Measurements from ENCODE around the gene PRKAR2B.

The PRKAR2B gene

DNA sequence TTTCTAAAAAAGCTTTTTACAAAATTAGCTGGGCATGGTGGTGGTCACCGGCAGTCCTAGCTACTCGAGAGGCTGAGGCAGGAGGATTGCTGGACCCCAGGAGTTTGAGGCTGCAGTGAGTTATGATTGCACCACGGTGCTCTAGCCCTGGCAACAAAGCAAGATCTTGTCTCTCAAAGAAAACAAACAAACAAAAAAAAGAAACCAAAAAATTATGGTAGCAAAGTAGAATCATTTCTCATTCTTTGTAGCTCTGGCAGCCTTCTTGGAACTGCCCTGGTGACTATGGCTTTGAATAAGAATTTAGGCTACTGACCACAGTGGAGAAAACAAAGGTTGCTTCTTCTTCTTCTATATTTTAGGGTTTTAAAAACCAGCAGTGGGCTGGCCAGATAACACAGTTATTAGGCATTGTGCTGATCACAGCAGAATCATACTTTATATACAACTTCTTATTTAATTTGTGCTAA, 41.9 kb upstream of the PRKAR2B start:
- H3K4me3 ChIP-seq (ENCODE audit: low read depth, low read length): no peak overlapping the region
- TF ChIP-seq, protein P1, sequence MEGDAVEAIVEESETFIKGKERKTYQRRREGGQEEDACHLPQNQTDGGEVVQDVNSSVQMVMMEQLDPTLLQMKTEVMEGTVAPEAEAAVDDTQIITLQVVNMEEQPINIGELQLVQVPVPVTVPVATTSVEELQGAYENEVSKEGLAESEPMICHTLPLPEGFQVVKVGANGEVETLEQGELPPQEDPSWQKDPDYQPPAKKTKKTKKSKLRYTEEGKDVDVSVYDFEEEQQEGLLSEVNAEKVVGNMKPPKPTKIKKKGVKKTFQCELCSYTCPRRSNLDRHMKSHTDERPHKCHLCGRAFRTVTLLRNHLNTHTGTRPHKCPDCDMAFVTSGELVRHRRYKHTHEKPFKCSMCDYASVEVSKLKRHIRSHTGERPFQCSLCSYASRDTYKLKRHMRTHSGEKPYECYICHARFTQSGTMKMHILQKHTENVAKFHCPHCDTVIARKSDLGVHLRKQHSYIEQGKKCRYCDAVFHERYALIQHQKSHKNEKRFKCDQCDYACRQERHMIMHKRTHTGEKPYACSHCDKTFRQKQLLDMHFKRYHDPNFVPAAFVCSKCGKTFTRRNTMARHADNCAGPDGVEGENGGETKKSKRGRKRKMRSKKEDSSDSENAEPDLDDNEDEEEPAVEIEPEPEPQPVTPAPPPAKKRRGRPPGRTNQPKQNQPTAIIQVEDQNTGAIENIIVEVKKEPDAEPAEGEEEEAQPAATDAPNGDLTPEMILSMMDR (IDR thresholded peaks at IDR 0.05; ENCODE audit: low read depth, low read length): no peak

DNA sequence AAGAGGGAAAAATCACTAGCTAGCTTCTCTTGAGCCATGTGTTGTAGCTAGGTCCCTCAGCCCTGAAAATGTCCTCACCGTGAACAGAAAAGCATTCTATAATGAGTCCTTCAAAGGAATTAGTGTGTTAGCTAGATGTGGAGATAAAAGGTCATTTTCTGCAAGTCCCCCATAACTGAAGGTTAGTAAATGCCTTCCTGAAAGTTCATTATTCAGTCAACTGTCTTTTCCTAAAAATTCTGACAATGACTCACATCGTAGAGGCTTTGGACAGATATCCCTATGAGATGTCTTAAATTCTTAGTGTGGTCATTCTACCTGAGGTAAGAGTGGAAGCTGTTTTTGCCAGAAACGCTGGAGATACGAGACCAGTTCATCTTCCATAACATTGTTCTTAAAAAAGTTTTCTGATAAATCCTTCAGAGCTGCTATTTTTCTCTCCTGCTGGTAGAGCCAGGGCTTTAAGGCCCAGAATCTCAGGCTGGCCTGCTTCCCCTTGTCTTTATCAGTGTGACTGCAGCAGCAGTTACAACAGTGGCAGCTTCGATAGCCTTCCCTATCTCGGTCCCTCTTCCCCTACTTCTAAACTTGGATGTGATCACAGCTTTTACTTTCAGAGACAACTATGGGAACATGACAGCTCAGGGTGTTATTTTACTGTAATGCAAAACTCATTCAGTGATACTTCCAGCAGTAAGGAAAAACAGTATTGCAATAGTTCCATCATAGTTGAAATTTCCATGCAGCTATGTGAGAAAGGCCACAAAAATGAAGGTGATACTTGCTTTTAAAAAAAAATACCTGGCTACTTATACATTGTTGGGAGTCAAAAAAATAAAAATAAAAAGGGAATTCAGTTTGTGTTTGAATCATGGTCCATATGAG, 37.3 kb upstream of the PRKAR2B start:
- H3K4me3 ChIP-seq (ENCODE audit: low read depth, low read length): no peak overlapping the region

DNA sequence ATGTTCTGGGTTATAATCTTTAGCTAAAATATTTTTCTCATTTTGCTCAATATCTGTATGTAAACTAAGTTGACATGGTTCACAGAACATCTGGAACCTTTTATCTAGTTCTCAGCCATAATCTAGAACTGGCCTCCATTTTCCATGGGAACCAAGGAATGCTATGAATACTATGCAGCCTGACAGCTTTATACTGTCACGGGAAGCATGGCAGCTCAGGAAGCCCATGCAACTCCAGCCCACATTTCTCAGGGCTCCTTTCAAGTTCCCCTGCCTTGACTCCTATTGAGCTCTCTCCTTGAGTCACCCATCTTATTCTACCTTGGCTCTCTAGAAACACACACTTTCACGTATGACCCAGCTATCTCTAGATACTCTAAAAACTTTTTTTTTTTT, 36.6 kb upstream of the PRKAR2B start:
- TF ChIP-seq, protein P1 (IDR thresholded peaks at IDR 0.05; ENCODE audit: low read depth, low read length): no peak
- no peak overlapping the region for H3K4me3 ChIP-seq (ENCODE audit: low read depth, low read length)

More for the DNA sequence above, 37.3 kb upstream of the PRKAR2B start:
- TF ChIP-seq, protein P1 (IDR thresholded peaks at IDR 0.05; ENCODE audit: low read depth, low read length): no peak

DNA sequence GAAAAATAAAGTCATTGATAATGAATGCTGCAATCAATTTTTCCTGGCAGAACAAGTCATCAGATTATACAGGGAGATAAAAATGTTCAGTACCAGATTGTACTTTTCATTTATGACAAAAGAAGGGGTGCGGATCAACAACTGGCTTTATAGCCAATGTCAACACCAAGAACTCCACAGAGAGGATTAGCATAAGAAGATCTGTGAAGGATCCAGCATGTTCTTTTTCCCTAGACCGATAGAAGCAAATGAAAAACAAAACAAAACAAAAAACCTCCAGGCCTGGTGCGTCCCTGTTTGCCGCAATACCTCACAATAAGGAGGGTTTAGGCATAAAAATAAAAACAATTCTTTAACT, 34.7 kb upstream of the PRKAR2B start:
- TF ChIP-seq, protein P1 (IDR thresholded peaks at IDR 0.05; ENCODE audit: low read depth, low read length): no peak
- H3K4me3 ChIP-seq (ENCODE audit: low read depth, low read length): no peak overlapping the region

DNA sequence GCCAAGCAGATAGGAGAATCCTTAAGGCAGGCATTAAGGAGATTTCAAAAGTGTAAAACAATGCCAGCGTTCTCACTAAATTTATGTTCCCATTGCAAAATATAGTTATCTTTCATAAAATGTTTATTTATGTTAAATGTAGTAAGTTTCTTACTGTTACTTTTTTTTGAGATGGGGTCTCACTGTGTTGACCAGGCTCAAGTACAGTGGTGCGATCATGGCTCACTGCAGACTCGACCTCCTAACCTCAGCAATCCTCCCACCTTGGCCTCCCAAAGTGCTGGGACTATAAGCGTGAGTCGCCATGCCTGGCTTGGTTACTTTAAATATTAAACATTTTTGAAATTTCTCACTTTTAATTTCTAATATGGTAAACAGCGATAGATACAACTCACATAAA, 31.8 kb upstream of the PRKAR2B start:
- H3K4me3 ChIP-seq (ENCODE audit: low read depth, low read length): no peak overlapping the region
- TF ChIP-seq, protein P1 (IDR thresholded peaks at IDR 0.05; ENCODE audit: low read depth, low read length): no peak

DNA sequence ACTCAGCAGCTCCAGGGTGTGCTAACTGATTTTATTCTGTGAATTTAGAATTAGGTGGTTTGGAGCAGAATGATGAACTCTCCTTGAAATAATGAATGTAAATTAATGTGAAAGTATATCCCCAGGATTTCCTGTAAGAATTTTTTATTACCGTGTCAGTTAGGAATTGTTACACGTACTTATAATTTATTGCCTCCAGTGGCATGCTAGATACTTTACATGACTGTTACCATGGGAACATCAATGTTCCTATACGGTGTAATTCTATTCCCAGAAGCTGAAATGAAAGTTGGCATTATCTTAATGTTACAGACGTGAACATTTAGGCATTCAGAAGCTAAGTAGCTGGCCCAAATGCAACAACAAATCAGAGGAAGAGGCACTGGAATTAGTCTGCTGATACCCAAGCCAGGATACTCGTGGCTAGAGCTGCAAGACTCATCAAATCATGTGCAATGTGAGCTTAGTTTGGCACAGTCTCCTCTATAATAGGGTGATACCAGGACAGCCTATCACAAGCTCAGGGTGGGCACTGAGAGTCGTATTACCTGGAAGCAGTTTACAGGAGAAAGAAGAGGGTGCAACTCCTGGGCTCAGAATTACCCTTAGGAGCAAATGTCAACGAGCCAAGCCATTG, 30.0 kb upstream of the PRKAR2B start:
- no peak overlapping the region for H3K4me3 ChIP-seq (ENCODE audit: low read depth, low read length)
- TF ChIP-seq, protein P1 (IDR thresholded peaks at IDR 0.05; ENCODE audit: low read depth, low read length): no peak

DNA sequence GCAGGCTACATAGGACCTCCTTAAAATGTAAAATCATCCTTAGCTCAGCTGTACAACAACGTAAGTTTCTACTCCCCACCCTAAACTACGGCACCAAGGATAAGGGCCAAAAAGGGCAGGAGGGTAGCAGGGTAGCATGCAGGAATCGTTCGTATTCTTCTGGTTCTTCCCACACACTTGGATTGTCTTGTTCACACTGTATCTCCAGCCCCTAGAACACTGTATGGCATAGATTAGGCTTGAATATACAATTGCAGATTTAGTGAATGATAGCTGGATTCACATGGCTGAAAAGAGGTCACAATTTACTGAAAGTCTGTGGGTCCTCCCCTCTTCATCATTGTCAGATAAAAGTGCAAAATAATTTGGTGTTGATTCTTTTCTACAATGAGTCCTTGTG, 28.2 kb upstream of the PRKAR2B start:
- TF ChIP-seq, protein P1 (IDR thresholded peaks at IDR 0.05; ENCODE audit: low read depth, low read length): no peak
- H3K4me3 ChIP-seq (ENCODE audit: low read depth, low read length): no peak overlapping the region
